Karpas-422 (cell line): ENCODE results near the gene CCDC74B. TPM values are rescaled to one million over a fixed set of nuclear protein-coding genes. Genes with fewer than 3 reads are reported as not detected.
"Not testable (repeated sequence)": the region's sequence is repeated elsewhere in the genome, so short reads cannot be mapped to it uniquely, and the experiment has no call there.

Source experiments
- DNase-seq: peaks from one replicate; pipeline ENCODE4 v3.0.0-alpha.2; 2015
- H2AFZ ChIP-seq: fragments of 200-600 bp; sonication (generic); 2 replicates; pipeline ENCODE4 v1.6.1; 2014; ENCODE audit warnings: antibody characterized with exemption, low read length, mixed read lengths
- H3K27ac ChIP-seq: fragments of 200-600 bp; sonication (generic); 2 replicates; pipeline ENCODE4 v1.5.1; 2014; ENCODE audit warnings: mild to moderate bottlenecking, low read length, moderate library complexity
- H3K27me3 ChIP-seq: fragments of 200-600 bp; sonication (generic); 2 replicates; pipeline ENCODE4 v1.6.1; 2014; ENCODE audit warnings: low read length, mixed read lengths
- H3K36me3 ChIP-seq: fragments of 200-600 bp; sonication (generic); 2 replicates; pipeline ENCODE4 v1.6.1; 2014; ENCODE audit warnings: low read length, mixed read lengths; ENCODE audit not compliant: insufficient read depth
- H3K4me1 ChIP-seq: fragments of 200-600 bp; sonication (generic); 2 replicates; pipeline ENCODE4 v1.6.1; 2014; ENCODE audit warnings: mild to moderate bottlenecking, low read length, mixed read lengths
- H3K4me2 ChIP-seq: fragments of 200-600 bp; sonication (generic); 2 replicates; pipeline ENCODE4 v1.6.1; 2014; ENCODE audit warnings: low read length, low read depth, mild to moderate bottlenecking; ENCODE audit not compliant: poor library complexity, severe bottlenecking
- H3K4me3 ChIP-seq: fragments of 200-600 bp; sonication (generic); 2 replicates; pipeline ENCODE4 v1.5.1; 2014; ENCODE audit warnings: mild to moderate bottlenecking, antibody characterized with exemption, low read length, mixed read lengths
- H3K79me2 ChIP-seq: fragments of 200-600 bp; sonication (generic); 2 replicates; pipeline ENCODE4 v1.6.1; 2014; ENCODE audit warnings: mild to moderate bottlenecking, low read length, mixed read lengths
- H3K9ac ChIP-seq: fragments of 200-600 bp; sonication (generic); 2 replicates; pipeline ENCODE4 v1.6.0; 2014; ENCODE audit warnings: low read length
- H3K9me2 ChIP-seq: fragments of 200-600 bp; sonication (generic), shearing (Covaris generic); replicated peaks from 2 replicates; pipeline ENCODE4 v1.6.0; 2014; ENCODE audit warnings: mild to moderate bottlenecking, low read length, moderate library complexity; ENCODE audit not compliant: insufficient read depth
- H3K9me3 ChIP-seq: fragments of 300-700, 200-600 bp; sonication (generic); 2 replicates; pipeline ENCODE4 v1.6.1; 2014; ENCODE audit warnings: low read length, mixed read lengths
- H4K20me1 ChIP-seq: fragments of 200-600 bp; sonication (generic); 2 replicates; pipeline ENCODE4 v1.6.1; 2014; ENCODE audit warnings: mild to moderate bottlenecking, antibody characterized with exemption, low read length, low read depth; ENCODE audit not compliant: insufficient read depth
- total RNA-seq: library from RNA; depleted of rRNA; stranded (reverse); fragments of >200 nt; shearing (Covaris generic); gene quantifications from 2 replicates; pipeline ENCODE4 v1.2.3, GENCODE V29; 2014; ENCODE audit warnings: low replicate concordance

CCDC74B gene
- total RNA-seq, 1 experiment from 2014 or later, result 11.9 TPM

DNA sequence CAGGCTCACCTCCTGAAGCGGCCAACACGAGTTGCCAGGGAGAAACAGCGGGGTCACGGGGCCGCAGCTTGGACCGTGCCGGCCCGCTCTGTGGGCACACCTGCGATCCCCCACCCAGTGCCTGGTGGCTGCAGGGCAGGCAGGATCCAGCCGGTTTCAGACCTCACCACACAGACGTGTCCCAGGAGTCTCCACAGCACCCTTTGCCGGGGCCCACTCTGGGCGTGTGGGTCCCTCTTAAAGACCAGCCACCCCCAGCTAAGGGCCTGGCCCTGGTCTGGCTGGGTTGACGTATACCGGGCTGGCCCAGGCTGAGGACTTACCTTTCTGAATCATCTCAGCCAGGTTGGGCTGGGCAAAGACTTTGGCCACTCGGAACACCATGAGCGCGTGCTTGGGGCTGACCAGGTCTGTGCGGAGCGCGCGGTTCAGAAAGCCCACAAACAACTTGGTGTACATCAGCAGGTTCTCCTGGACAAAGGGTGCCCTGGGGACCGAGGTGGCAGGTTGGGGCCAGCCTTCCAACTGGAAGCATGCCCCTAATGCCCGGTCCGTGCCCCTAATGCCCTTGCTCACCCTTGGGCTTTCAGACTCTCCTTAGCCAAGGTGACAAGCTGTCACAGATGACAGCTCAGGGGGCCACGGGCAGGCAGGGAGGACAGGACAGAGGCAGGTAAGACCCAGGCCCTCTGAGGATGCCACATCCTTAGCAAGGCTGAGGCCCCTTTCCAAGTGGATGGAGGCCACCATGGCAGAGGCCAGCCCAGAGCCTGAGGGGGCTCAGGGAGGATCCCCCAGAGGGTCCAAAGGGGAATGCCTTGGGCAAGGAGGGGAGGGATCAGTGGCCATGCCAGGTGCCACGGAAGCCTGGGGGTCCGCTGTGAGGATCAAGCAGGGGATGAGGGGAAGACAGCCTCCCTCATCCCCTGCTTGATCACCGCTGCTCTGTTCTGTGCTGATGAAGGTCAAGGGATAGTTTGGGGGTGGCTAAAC is 10.2 kb upstream of the CCDC74B start:
- Histone ChIP-seq H3K79me2 (no peaks in the 10 kb centered on the region), H3K9me3 (no peaks in the 10 kb centered on the region), H3K4me1 (peaks cover 29% of the 10 kb centered on the region), H3K9me2 (no peaks in the 10 kb centered on the region), H2AFZ (no peak overlapping the region), H3K36me3 (no peaks in the 10 kb centered on the region), H3K4me2 (no peak overlapping the region), H3K27ac (no peak overlapping the region), H3K4me3 (no peak overlapping the region), H4K20me1 (no peaks in the 10 kb centered on the region), H3K27me3 (no peaks in the 10 kb centered on the region), H3K9ac (no peak overlapping the region)
- DNase-seq, result no peak

DNA sequence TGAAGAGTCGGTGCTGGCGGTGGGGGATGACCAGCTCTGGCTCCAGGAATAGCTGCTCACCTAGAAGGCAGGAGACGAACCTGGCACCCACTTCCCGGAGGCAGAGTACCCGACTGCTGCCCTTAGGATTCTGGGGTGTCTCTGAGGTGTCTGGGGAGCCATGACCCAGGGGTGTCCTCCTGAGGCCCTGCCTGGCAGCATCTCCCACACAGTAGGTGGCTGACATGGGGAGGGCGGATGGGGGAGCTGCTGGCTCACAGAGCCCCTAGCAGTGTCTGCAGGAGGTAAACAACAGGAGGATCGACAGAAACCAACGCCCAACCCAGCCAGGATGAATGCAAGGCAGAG is 9.5 kb upstream of the CCDC74B start:
- H3K9me3 ChIP-seq, result not testable (repeated sequence)
- H3K4me1 ChIP-seq, result peaks cover 29% of the 10 kb centered on the region

DNA sequence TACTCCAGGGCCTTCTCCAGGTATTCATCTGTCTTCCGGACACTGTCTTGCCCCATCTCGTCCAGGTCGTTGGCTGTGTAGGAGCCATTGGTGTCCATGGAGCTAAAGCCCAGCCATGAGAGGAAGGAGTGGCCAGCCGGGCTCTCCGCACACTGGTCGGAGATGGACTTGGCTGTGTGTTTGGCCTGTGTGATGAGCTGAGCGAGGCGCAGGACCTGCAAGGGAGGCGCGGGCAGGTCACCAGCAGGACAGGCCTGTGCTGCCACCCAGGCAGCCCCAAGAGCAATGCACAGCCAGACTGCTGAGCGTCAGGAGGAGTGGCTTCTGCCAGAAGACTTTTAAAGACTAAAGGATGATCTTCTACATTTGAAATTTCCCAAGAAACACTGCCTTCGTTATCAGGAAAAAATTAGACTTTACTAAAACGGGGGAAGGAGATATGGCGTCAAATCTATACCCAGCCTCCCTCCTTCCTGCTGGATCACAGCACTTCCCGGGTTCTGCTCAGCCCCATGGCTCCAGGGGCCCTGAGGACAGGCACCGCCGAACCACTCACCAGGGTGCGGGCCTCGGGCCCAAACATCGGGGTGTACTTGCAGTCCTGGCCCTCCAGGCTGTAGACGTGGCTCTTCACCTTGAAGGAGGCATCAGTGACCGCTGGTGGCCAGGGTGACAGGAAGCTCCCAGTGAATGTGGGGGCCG is 9.0 kb upstream of the CCDC74B start:
- not testable (repeated sequence) for H3K9ac ChIP-seq, H3K4me2 ChIP-seq, H3K27me3 ChIP-seq, H3K9me2 ChIP-seq, H2AFZ ChIP-seq, H3K79me2 ChIP-seq, DNase-seq, H3K9me3 ChIP-seq, H4K20me1 ChIP-seq, H3K36me3 ChIP-seq, H3K4me3 ChIP-seq, H3K27ac ChIP-seq
- peaks cover 32% of the 10 kb centered on the region for H3K4me1 ChIP-seq

More for the DNA sequence above, 9.5 kb upstream of the CCDC74B start:
- not testable (repeated sequence) for H3K79me2 ChIP-seq, H3K9ac ChIP-seq, H3K27ac ChIP-seq, H4K20me1 ChIP-seq, H2AFZ ChIP-seq, H3K36me3 ChIP-seq, DNase-seq, H3K27me3 ChIP-seq, H3K4me2 ChIP-seq, H3K9me2 ChIP-seq, H3K4me3 ChIP-seq

DNA sequence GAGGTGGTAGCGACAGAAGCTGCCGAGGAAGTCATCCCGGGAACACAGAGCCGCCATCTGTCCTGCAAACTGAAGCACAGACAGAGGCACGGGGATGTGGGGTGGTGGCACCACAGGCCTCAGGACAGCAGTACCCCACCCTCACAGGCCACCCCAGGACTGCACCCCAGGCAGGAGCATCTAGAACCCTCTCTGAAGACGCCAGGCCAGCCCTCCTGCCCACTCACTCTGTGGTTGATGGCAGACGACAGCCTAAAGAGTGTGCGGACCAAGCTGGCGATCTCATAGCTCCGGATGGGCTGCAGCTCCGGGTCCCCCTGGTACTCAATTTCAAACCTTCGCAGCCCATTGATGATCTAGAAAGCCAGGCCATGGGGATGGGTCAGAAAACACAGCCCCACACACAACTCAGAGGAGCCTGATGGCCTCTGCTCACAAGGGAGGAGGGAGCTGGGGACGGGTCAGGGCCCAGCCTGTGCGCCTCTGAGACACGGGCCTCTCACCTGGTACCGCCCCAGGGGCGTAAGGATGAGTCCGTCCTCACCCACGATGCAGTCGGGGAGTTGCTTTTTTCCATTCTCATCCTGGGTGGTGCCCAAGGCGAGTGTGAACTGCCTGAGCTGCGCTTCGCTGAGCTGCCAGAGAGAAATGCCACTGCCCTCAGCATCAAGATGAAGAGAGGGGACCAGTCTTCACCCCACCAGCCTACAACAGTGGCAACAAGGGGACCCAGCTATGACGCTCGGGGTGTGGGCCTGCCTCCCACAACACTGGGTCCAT is 8.1 kb upstream of the CCDC74B start:
- no peaks in the 10 kb centered on the region for H4K20me1 ChIP-seq

DNA sequence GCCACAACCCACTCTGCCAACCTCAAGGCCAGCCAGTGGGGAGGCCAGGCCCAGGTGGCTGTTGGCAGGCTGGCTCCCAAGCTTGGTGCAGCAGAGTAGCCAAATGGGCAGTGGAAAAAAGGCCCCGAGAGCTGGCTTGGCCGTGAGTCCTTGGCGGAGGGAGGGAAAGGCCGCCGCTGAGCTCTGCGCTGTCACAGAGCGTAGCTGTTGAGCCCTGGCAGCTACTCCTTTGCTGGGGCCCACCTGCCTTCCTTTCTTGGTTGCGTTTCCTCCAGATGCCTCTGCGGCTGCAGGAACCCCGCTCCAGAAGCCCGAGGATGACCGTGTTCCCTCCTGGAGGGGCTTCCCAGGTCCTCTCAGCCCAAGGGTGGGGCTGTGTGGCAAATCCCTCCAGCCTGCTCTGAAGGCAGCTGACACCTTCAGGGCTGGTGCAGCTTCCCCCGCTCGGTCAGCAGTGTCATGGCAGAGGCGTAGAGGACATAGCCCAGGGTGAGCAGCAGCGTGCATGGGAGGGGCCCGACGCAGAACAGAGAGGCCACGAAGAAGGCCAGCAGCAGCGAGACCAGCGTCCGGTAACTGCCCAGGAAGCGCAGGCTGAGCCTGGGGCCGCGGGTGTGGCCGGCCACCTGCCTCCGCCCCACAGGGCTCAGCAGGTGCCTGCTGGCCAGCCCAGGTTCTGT is 7.4 kb upstream of the CCDC74B start:
- not testable (repeated sequence) for H3K9me2 ChIP-seq, H3K27me3 ChIP-seq, H3K9me3 ChIP-seq, H3K79me2 ChIP-seq, H3K4me2 ChIP-seq, H4K20me1 ChIP-seq, H3K4me3 ChIP-seq, H3K9ac ChIP-seq, H3K36me3 ChIP-seq, DNase-seq, H3K27ac ChIP-seq, H2AFZ ChIP-seq
- peaks cover 27% of the 10 kb centered on the region for H3K4me1 ChIP-seq

More for the DNA sequence above, 8.1 kb upstream of the CCDC74B start:
- Histone ChIP-seq H3K9me2 (no peaks in the 10 kb centered on the region), H3K4me2 (no peak overlapping the region), H2AFZ (no peak overlapping the region), H3K27ac (no peak overlapping the region), H3K4me3 (no peak overlapping the region), H3K9ac (no peak overlapping the region), H3K27me3 (no peaks in the 10 kb centered on the region), H3K4me1 (peaks cover 31% of the 10 kb centered on the region), H3K36me3 (no peaks in the 10 kb centered on the region), H3K9me3 (no peaks in the 10 kb centered on the region), H3K79me2 (no peaks in the 10 kb centered on the region)
- DNase-seq, result no peak

DNA sequence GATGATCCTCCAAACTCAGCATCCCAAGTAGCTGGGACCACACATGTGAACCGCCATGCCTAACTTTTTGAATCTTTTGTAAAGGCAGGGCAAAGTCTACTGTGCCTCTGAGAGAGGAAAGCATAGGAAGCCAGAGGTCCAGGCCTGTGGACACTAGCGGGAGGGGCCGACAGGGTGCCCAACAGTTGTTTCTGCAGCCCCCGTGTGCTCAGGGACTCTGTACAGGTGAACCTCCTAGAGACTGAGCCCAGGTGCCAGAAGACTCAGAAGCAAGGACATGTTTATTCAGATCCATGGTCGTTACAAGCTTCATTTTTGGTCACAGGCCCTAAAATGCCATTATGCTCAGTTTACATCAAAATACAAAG is 6.2 kb upstream of the CCDC74B start:
- H3K79me2 ChIP-seq, H3K27me3 ChIP-seq, H3K4me2 ChIP-seq, H3K9ac ChIP-seq, H4K20me1 ChIP-seq, H3K4me3 ChIP-seq, DNase-seq, H3K36me3 ChIP-seq, H2AFZ ChIP-seq, H3K9me3 ChIP-seq, H3K27ac ChIP-seq, H3K9me2 ChIP-seq: not testable (repeated sequence)
- peaks cover 17% of the 10 kb centered on the region for H3K4me1 ChIP-seq

DNA sequence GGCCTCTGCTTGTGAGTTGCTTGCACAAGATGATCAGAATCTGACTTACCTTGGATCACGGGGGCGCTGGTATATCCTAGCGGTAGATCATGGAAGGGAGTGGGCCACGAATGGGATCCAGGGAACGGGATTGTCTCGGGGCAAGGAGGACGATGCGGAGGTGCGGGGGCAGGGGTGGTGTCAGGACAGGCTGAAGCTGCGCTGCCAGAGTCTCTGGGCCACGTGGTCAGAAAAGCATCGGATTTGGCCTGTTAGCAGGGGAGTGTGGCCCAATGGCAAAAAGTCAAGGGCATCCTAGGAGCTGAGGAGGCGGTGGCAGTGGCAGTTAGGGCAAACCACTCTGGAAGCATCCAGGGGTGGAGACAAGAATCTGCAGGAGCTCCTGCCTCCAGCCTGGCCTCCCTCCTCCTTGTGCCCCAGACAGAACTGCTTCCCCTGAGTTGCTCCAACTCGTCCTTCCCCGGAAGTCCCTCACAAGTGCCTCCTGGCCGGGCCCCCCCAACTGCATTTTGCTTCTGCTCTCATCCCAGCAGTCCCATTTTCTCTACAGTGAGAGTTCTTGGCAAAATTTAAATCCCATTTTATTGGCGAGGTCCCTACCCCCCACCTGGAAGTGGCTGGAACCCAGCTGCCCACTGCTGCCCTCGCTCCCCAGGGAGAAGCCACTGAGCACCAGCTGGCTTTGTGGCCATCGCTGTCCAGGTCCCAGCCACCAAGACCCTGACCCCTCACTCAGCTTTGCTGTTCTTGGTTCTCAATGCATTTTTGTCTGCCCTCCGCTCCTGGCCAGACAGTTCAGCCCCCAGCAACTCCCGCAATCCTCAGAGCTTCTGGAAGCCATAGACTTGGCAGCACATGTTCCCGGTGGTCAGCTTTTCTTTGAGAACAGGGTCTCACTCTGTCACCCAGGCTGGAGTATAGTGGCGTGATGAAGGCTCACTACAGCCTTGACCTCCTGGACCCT is 5.6 kb upstream of the CCDC74B start:
- no peaks in the 10 kb centered on the region for H4K20me1 ChIP-seq
- H3K4me3 ChIP-seq, result no peak overlapping the region
- H3K36me3 ChIP-seq, result no peaks in the 10 kb centered on the region
- no peak for DNase-seq
- no peaks in the 10 kb centered on the region for H3K9me3 ChIP-seq
- H3K79me2 ChIP-seq, result no peaks in the 10 kb centered on the region
- H3K4me2 ChIP-seq, result no peak overlapping the region
- H3K9me2 ChIP-seq, result no peaks in the 10 kb centered on the region
- H3K27me3 ChIP-seq, result no peaks in the 10 kb centered on the region
- H3K27ac ChIP-seq, result no peak overlapping the region
- no peak overlapping the region for H3K9ac ChIP-seq
- peaks cover 17% of the 10 kb centered on the region for H3K4me1 ChIP-seq
- no peak overlapping the region for H2AFZ ChIP-seq
